ENCODE measurements around the gene FMC1.
"Not testable (repeated sequence)": the region's sequence is repeated elsewhere in the genome, so short reads cannot be mapped to it uniquely, and the experiment has no call there.

The FMC1 gene

GRCh38 chr7:139329119-139329518 is 12.0 kb upstream of the FMC1 start:
- no peak for DNase-seq (ENCODE audit: low read depth, low spot score)
- no peak for TF ChIP-seq CTCF (IDR thresholded peaks at IDR 0.05; ENCODE audit: low read depth, low read length)
- in situ Hi-C loops (cut with HindIII; ENCODE audit: low sequenced_read_pairs): no loop called here
- H3K4me3 ChIP-seq (ENCODE audit: low read depth, low read length): no peak overlapping the region

DNA sequence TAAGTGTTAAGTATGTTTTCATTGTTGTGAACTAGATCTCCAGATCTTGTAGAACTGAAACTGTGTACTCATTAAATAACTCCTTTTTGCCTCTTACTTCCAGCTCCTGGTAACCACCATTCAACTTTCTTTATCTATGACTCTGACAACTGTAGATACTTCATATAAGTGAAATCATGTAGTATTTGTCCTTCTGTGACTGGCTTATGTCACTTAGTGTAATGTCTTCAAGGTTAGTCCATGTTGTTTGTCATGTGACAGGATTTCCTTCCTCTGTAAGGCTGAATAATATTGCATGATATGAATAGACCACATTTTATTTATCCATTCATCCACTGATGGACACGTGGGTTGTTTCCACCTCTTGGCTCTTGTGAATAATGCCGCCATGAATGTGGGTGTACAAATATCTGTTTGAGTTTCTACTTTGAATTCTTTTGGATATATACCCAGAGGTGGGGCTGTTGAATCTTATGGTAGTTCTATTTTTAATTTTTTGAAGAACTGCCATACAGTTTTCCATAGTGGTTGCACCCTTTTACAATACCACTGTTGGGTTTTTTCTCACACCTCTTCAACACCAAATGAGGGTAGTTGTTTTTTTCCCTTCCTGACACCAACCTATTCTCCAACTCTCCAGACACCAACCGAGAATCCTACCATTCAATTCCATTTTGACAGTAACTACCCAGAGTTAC is 10.7 kb upstream of the FMC1 start:
- in situ Hi-C loops (cut with HindIII; ENCODE audit: low sequenced_read_pairs): no loop called here
- TF ChIP-seq CTCF (IDR thresholded peaks at IDR 0.05; ENCODE audit: low read depth, low read length): no peak
- H3K4me3 ChIP-seq (ENCODE audit: low read depth, low read length): no peak overlapping the region
- DNase-seq (ENCODE audit: low read depth, low spot score): no peak

- no peak overlapping the region for H3K4me3 ChIP-seq (ENCODE audit: low read depth, low read length)
Measured at GRCh38 chr7:139332697-139333359, 8.3 kb upstream of the FMC1 start.

DNA sequence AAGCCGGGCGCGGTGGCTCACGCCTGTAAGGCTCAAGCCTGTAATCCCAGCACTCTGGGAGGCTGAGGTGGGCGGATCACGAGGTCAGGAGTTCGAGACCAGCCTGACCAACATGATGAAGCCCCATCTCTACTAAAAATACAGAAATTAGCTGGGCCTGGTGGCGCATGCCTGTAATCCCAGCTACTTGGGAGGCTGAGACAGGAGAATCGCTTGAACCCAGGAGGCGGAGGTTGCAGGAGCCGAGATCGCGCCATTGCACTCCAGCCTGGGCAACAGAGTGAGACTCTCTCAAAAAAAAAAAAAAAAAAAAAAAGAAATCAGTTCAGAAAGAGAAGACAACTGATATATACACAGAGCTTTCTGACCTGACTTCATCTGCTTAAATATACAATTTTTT is 7.7 kb upstream of the FMC1 start:
- H3K4me3 ChIP-seq (ENCODE audit: low read depth, low read length); in situ Hi-C loops (cut with HindIII; ENCODE audit: low sequenced_read_pairs); DNase-seq (ENCODE audit: low read depth, low spot score): not testable (repeated sequence)

More at GRCh38 chr7:139332697-139333359, 8.3 kb upstream of the FMC1 start:
- no peak for DNase-seq (ENCODE audit: low read depth, low spot score)
- TF ChIP-seq CTCF (IDR thresholded peaks at IDR 0.05; ENCODE audit: low read depth, low read length): no peak
- in situ Hi-C loops (cut with HindIII; ENCODE audit: low sequenced_read_pairs): no loop called here

DNA sequence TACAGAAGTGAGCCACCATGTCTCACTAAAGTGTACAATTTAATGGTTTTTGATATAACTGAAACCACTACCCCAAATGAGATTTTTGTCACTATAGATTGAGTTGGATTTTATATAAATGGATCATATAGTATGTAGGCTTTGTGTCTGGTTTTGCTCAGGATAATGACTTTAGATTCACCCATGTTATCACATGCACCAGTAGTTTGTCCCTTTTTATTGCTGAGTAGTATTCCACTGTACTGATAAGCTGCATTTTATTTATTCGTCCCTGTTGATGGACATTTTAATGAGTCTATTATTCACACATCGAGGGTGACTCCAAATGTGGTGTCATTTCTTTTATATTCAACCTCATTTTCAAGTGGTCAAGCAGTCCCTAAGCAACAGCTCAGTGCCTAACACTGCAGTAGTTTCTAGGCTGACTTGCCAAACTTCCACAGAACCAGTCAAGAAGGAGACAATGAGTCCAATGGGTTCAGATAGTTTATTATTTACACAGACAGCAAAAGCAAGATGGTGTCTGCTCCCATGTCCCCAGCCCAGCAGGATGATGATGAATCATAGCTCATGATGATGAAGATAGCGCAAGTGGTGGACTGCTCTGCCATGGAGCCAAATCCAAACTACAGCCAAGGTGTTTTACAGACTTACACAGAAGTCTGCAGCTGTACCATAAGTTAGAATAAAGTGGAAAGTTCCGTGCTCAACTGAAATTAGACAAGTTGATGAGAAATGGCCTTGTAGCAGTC is 6.6 kb upstream of the FMC1 start:
- in situ Hi-C loops (cut with HindIII; ENCODE audit: low sequenced_read_pairs): no loop called here
- no peak for DNase-seq (ENCODE audit: low read depth, low spot score)
- no peak for TF ChIP-seq CTCF (IDR thresholded peaks at IDR 0.05; ENCODE audit: low read depth, low read length)
- no peak overlapping the region for H3K4me3 ChIP-seq (ENCODE audit: low read depth, low read length)

DNA sequence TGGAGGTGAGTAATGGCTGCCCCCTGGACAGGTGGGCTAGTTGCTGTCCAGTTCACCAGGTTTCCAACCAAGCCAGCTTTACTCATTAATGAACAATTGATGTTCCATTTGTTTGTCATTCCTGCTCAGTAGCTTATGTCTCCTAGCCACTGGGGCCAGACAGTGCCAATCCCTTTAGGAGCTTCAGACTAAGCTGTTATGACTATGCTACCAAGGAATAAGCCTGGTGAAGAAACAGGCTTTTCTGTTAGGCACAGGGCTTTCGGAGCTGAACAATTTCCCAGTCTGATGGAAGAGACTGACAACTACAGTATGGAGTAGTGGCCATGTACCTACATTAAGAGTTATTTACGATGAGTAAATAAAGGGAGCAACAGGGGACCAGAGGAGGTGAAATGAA is 2.1 kb upstream of the FMC1 start:
- no peak overlapping the region for H3K4me3 ChIP-seq (ENCODE audit: low read depth, low read length)
- no peak for DNase-seq (ENCODE audit: low read depth, low spot score)
- no peak for TF ChIP-seq CTCF (IDR thresholded peaks at IDR 0.05; ENCODE audit: low read depth, low read length)
- in situ Hi-C loops (cut with HindIII; ENCODE audit: low sequenced_read_pairs): no loop called here

DNA sequence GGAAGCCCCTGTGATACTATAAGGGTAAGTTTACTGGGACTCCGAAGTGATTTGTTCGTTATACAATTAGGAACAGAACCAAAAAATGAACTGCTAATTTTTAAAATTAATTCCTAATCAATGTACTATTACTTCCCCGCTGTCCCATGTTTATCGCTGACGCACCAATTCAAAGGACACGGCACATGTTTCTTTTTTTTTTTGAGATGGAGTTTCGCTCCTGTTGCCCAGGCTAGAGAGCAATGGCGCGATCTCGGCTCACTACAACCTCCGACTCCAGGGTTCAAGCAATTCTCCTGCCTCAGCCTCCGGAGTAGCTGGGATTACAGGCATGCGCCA is 1.5 kb upstream of the FMC1 start:
- in situ Hi-C loops (cut with HindIII; ENCODE audit: low sequenced_read_pairs): no loop called here

More for the DNA sequence above, 1.5 kb upstream of the FMC1 start:
- TF ChIP-seq CTCF (IDR thresholded peaks at IDR 0.05; ENCODE audit: low read depth, low read length): no peak
- H3K4me3 ChIP-seq (ENCODE audit: low read depth, low read length): peak overlapping the region; percentile 89
- DNase-seq (ENCODE audit: low read depth, low spot score): no peak

All from astrocyte of the spinal cord (primary cell).